Right atrium auricular region (tissue), 2 donors: ENCODE results near the gene IL17REL. TPM values are rescaled to one million over a fixed set of nuclear protein-coding genes. Genes with fewer than 3 reads are reported as not detected.

Experiments used
- DNase-seq: peaks from one replicate; pipeline ENCODE4 v3.0.0-alpha.2; 2019; ENCODE audit warnings: low spot score
- H3K27ac ChIP-seq, 2 donors: fragments of 200-600 bp; sonication (generic); 1 replicate in 1 of 2; 2 replicates in 1 of 2; pipeline ENCODE4 v1.5.1; 2016 to 2019
- H3K27me3 ChIP-seq, 2 donors: fragments of 200-600 bp; sonication (generic); one replicate each; pipeline versions ENCODE4 v1.5.1 to v1.6.0; 2017 to 2019
- H3K36me3 ChIP-seq: fragments of 200-600 bp; sonication (generic); one replicate; pipeline ENCODE4 v1.5.1; 2016
- H3K4me1 ChIP-seq, 2 donors: fragments of 200-600 bp; sonication (generic); one replicate each; pipeline versions ENCODE4 v1.5.1 to v1.6.0; 2017 to 2019
- H3K4me3 ChIP-seq, 2 donors: fragments of 200-600 bp; sonication (generic); 1 replicate in 1 of 2; 2 replicates in 1 of 2; pipeline ENCODE4 v1.5.1; 2017 to 2019; ENCODE audit warnings: mild to moderate bottlenecking in 1 of 2, moderate library complexity in 1 of 2
- H3K9me3 ChIP-seq, 2 donors: fragments of 200-600 bp; sonication (generic); one replicate each; pipeline ENCODE4 v1.5.1; 2019
- total RNA-seq, 2 donors: library from RNA; depleted of rRNA; stranded (reverse); fragments of >200 nt; gene quantifications; one replicate each; pipeline ENCODE4 v1.1.0, GENCODE V29; 2016
- TF ChIP-seq, protein P1 (sequence below), 2 donors: fragments of 200-600 bp; sonication (generic); IDR thresholded peaks; one replicate each; pipeline ENCODE4 v1.5.1; 2019; ENCODE audit warnings: antibody characterized with exemption in 2 of 2

Gene IL17REL
- total RNA-seq, 2 donors from 2014 or later = not detected

DNA sequence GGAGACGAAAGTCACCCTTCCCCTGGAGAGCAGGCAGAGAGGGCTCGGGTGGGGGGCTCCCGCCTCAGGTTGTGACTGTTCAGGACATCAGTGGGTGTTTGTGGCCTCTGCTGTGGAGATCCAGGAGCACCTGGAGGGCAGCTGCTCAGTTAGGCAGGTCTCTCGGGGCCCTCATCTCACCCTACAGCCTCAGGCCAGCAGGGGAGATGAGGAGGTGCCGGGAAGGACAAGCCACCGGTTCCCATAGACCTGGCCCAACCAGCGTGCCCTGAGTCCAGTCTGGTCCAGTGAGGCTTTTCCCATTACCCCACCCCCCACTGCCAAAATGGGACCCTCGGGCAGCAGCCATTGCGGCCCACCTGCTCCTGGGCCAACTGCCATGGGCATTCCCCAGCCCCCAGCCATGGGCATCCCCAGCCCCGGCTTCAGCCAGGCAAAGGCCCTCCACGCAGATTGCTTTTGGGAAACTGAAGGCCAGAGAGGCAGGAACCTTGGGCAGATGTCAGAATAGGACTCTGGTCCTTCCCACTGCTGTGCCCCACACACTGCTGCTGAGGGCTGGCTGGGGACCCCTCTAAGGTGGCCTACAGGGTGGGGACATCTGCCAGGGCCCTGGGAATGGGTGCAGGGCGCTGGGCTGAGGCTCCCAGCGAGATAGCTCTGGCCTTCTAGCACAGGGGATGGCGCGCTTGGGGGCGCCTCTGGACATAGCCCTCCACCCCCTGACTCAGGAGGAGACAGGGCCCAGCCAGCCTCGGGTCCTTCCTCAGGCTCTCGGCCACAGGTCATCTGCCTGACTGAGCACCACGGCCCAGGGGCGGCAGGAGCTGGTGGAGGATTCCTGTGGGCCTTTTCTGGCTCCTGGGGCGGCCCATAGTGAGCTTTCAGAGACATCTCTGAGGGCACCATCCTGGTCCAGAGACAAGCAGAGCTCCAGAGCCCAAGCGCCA, 47.2 kb downstream of the IL17REL start:
- Histone ChIP-seq H3K4me1 (peaks cover 0 to 85% of the 10 kb centered on the region in 2 donors), H3K36me3 (peaks cover 30% of the 10 kb centered on the region), H3K9me3 (no peaks in the 10 kb centered on the region), H3K27me3 (no peaks in the 10 kb centered on the region), H3K27ac (peak overlapping the region; percentile 96 to 98), H3K4me3 (no peak overlapping the region)
- TF ChIP-seq, protein P1, sequence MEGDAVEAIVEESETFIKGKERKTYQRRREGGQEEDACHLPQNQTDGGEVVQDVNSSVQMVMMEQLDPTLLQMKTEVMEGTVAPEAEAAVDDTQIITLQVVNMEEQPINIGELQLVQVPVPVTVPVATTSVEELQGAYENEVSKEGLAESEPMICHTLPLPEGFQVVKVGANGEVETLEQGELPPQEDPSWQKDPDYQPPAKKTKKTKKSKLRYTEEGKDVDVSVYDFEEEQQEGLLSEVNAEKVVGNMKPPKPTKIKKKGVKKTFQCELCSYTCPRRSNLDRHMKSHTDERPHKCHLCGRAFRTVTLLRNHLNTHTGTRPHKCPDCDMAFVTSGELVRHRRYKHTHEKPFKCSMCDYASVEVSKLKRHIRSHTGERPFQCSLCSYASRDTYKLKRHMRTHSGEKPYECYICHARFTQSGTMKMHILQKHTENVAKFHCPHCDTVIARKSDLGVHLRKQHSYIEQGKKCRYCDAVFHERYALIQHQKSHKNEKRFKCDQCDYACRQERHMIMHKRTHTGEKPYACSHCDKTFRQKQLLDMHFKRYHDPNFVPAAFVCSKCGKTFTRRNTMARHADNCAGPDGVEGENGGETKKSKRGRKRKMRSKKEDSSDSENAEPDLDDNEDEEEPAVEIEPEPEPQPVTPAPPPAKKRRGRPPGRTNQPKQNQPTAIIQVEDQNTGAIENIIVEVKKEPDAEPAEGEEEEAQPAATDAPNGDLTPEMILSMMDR (IDR thresholded peaks at IDR 0.05) = no peak
- no peak for DNase-seq

DNA sequence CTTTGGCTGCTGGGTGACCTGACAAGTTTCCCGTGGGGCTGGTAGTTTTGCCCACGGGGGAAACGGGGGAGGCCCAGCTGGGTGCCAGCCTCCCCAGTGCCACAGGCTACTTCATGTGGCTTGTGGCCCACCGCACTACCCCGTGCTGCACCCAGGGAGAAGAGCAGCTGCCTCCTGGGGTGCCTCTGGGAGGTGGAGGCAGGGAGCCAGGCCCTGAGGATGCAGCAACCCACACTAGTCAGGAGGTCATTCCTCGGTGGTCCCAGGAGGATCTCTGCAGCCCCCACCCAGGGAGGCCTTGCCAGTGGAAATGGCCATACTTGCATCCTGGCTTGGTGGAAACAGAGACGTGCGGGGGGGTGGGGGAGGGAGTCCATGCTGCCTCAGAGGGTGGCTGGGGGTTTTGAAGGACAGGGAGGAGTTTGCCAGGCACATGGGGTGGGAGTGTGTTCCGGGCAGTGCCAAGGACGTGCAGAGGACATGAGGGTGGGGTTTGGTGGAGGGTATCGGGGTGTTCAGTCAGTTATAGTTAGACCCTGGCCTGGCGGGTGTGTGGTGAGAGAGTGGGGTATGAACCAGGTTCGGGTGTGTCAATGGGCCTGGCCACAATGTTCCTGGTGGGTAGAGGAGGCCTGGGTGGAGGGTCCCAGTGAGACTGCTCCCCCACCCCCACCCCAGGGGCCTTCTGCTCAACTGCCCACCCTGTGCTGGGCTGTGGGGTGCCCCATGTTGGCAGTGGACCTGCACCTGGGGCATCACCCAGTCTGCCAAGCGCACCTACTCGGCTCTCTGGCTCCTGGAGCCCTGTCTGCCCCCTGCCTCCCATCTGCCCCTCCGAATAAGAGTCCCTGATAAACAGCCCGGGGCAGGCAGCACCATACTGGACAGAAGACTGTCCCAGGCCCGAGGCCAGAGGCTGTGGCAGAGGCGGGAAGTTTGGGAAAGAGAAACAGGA, 48.2 kb downstream of the IL17REL start:
- Histone ChIP-seq H3K4me1 (peaks cover 0 to 82% of the 10 kb centered on the region in 2 donors), H3K27me3 (no peaks in the 10 kb centered on the region), H3K9me3 (no peaks in the 10 kb centered on the region), H3K4me3 (peak overlapping the region in 1 of 2 donors; percentile 80), H3K36me3 (peaks cover 30% of the 10 kb centered on the region), H3K27ac (peak overlapping the region; percentile 96 to 98)
- TF ChIP-seq, protein P1 (IDR thresholded peaks at IDR 0.05) = no peak
- DNase-seq = no peak

DNA sequence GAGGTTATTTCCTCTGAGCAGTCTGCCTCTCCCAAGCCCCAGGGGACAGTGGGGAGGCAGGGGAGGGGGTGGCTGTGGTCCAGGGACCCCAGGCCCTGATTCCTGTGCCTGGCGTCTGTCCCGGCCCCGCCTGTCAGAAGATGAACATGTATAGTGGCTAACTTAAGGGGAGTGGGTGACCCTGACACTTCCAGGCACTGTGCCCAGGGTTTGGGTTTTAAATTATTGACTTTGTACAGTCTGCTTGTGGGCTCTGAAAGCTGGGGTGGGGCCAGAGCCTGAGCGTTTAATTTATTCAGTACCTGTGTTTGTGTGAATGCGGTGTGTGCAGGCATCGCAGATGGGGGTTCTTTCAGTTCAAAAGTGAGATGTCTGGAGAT, 48.9 kb downstream of the IL17REL start:
- Histone ChIP-seq H3K9me3 (no peaks in the 10 kb centered on the region), H3K4me1 (peaks cover 0 to 79% of the 10 kb centered on the region in 2 donors), H3K4me3 (peak overlapping the region in 1 of 2 donors; percentile 80), H3K27ac (peak overlapping the region; percentile 96 to 98), H3K27me3 (no peaks in the 10 kb centered on the region), H3K36me3 (peaks cover 30% of the 10 kb centered on the region)
- TF ChIP-seq, protein P1 (IDR thresholded peaks at IDR 0.05) = no peak
- DNase-seq = no peak

DNA sequence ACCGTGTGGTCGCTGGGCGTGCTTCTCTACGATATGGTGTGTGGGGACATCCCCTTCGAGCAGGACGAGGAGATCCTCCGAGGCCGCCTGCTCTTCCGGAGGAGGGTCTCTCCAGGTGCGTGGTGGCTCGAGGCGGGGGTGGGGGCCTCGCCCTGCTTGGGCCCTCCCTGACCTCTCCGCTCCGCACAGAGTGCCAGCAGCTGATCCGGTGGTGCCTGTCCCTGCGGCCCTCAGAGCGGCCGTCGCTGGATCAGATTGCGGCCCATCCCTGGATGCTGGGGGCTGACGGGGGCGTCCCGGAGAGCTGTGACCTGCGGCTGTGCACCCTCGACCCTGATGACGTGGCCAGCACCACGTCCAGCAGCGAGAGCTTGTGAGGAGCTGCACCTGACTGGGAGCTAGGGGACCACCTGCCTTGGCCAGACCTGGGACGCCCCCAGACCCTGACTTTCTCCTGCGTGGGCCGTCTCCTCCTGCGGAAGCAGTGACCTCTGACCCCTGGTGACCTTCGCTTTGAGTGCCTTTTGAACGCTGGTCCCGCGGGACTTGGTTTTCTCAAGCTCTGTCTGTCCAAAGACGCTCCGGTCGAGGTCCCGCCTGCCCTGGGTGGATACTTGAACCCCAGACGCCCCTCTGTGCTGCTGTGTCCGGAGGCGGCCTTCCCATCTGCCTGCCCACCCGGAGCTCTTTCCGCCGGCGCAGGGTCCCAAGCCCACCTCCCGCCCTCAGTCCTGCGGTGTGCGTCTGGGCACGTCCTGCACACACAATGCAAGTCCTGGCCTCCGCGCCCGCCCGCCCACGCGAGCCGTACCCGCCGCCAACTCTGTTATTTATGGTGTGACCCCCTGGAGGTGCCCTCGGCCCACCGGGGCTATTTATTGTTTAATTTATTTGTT, 49.6 kb downstream of the IL17REL start:
- H3K36me3 ChIP-seq = peaks cover 30% of the 10 kb centered on the region
- no peaks in the 10 kb centered on the region for H3K27me3 ChIP-seq
- peaks cover 0 to 73% of the 10 kb centered on the region in 2 donors for H3K4me1 ChIP-seq
- no peaks in the 10 kb centered on the region for H3K9me3 ChIP-seq
- DNase-seq = no peak
- TF ChIP-seq, protein P1 (IDR thresholded peaks at IDR 0.05) = no peak
- peak overlapping the region; percentile 96 to 98 for H3K27ac ChIP-seq
- H3K4me3 ChIP-seq = peak overlapping the region; percentile 80 to 83
